Activated CD8-positive, alpha-beta memory T cell treated with anti-CD3 and anti-CD28 coated beads, Interleukin-2, amount 50 U/mL, for 24 hours (primary cell): ENCODE results near the gene MCFD2.
"Not testable (repeated sequence)": the region's sequence is repeated elsewhere in the genome, so short reads cannot be mapped to it uniquely, and the experiment has no call there.

Source experiments
- DNase-seq: peaks from one replicate; pipeline ENCODE4 v3.0.0-alpha.2; 2020; ENCODE audit errors: extremely low read depth

The MCFD2 gene

GRCh38 chr2:46902465-46902864 is 13.1 kb downstream of the MCFD2 start:
- no peak for DNase-seq

- DNase-seq, result no peak
These were observed 14.0 kb downstream of the MCFD2 start for GRCh38 chr2:46901611-46902010.

- DNase-seq, result no peak
These were observed 15.2 kb downstream of the MCFD2 start for GRCh38 chr2:46900381-46900780.

GRCh38 chr2:46899053-46899452 is 16.6 kb downstream of the MCFD2 start:
- no peak for DNase-seq

GRCh38 chr2:46898024-46898423 is 17.6 kb downstream of the MCFD2 start:
- DNase-seq, result no peak

GRCh38 chr2:46893269-46893939 is 22.2 kb downstream of the MCFD2 start:
- DNase-seq, result no peak

- no peak for DNase-seq
These were observed 23.6 kb downstream of the MCFD2 start for GRCh38 chr2:46891956-46892553.

- no peak for DNase-seq
These were observed 27.1 kb downstream of the MCFD2 start for GRCh38 chr2:46888421-46888952.

- DNase-seq, result no peak
These were observed 28.3 kb downstream of the MCFD2 start for GRCh38 chr2:46887028-46887885.

- DNase-seq, result no peak
These were observed 29.2 kb downstream of the MCFD2 start for GRCh38 chr2:46886268-46887027.

- DNase-seq, result no peak
These were observed 30.2 kb downstream of the MCFD2 start for GRCh38 chr2:46885376-46885775.

GRCh38 chr2:46879511-46879910 is 36.1 kb downstream of the MCFD2 start:
- DNase-seq, result no peak

- DNase-seq, result no peak
These were observed 36.7 kb downstream of the MCFD2 start for GRCh38 chr2:46878886-46879285.

GRCh38 chr2:46878240-46878877 is 37.2 kb downstream of the MCFD2 start:
- DNase-seq, result no peak

GRCh38 chr2:46877619-46878113 is 37.9 kb downstream of the MCFD2 start:
- no peak for DNase-seq

GRCh38 chr2:46876741-46877384 is 38.7 kb downstream of the MCFD2 start:
- no peak for DNase-seq

- not testable (repeated sequence) for DNase-seq
These were observed 39.5 kb downstream of the MCFD2 start for GRCh38 chr2:46875962-46876689.

GRCh38 chr2:46875226-46875899 is 40.2 kb downstream of the MCFD2 start:
- DNase-seq, result no peak

GRCh38 chr2:46874236-46874929 is 41.2 kb downstream of the MCFD2 start:
- DNase-seq, result no peak
